GM12892 (cell line): ENCODE results near the gene DUT.
"Not testable (repeated sequence)": the region's sequence is repeated elsewhere in the genome, so short reads cannot be mapped to it uniquely, and the experiment has no call there.

Experiments used
- DNase-seq: peaks from one replicate; pipeline ENCODE4 v3.0.0; 2011; ENCODE audit not compliant: insufficient read length
- FAIRE-seq: peaks from 2 replicates; lab custom pipeline; 2011; peaks lifted over from hg19 to GRCh38; lab: Jason Lieb, UNC
- POLR2A ChIP-seq: IDR thresholded peaks from 2 replicates; pipeline ENCODE4 v1.6.1; 2011; ENCODE audit warnings: low read depth, low read length, control low read depth
- POLR2AphosphoS5 ChIP-seq: IDR thresholded peaks from 2 replicates; pipeline ENCODE4 v1.6.1; 2011; ENCODE audit warnings: low read depth, low read length, control low read depth
- TAF1 ChIP-seq: IDR thresholded peaks from 2 replicates; pipeline ENCODE4 v1.6.1; 2011; ENCODE audit warnings: low read depth, mild to moderate bottlenecking, control low read depth, low read length, borderline replicate concordance

Gene DUT

GRCh38 chr15:48306639-48307038 is 24.6 kb upstream of the DUT start:
- FAIRE-seq, result no peak
- TF ChIP-seq POLR2A, result no peak
- no peak for TF ChIP-seq TAF1
- TF ChIP-seq POLR2AphosphoS5, result no peak
- DNase-seq, result no peak

- DNase-seq (no peak), FAIRE-seq (no peak)
- no peak for TF ChIP-seq TAF1
Observed at GRCh38 chr15:48307586-48307985, 23.6 kb upstream of the DUT start.

- FAIRE-seq (no peak), DNase-seq (no peak)
- TF ChIP-seq TAF1 (no peak), POLR2A (no peak), POLR2AphosphoS5 (no peak)
Observed at GRCh38 chr15:48309740-48310139, 21.5 kb upstream of the DUT start.

- TF ChIP-seq TAF1, result no peak
- TF ChIP-seq POLR2A, result no peak
- no peak for TF ChIP-seq POLR2AphosphoS5
- FAIRE-seq, result no peak
- no peak for DNase-seq
Observed at GRCh38 chr15:48313216-48313615, 18.0 kb upstream of the DUT start.

GRCh38 chr15:48315041-48315440 is 16.2 kb upstream of the DUT start:
- TF ChIP-seq POLR2A (no peak), TAF1 (no peak), POLR2AphosphoS5 (no peak)
- FAIRE-seq, result no peak
- no peak for DNase-seq

- no peak for DNase-seq
- no peak for TF ChIP-seq POLR2A
- no peak for TF ChIP-seq POLR2AphosphoS5
- no peak for TF ChIP-seq TAF1
Observed at GRCh38 chr15:48317221-48317620, 14.0 kb upstream of the DUT start.

GRCh38 chr15:48318131-48318530 is 13.1 kb upstream of the DUT start:
- no peak for TF ChIP-seq POLR2AphosphoS5
- TF ChIP-seq POLR2A, result no peak
- no peak for TF ChIP-seq TAF1
- DNase-seq, result no peak
- FAIRE-seq, result no peak

More at GRCh38 chr15:48317221-48317620, 14.0 kb upstream of the DUT start:
- FAIRE-seq, result no peak

- DNase-seq (no peak), FAIRE-seq (no peak)
- TF ChIP-seq POLR2A (no peak), POLR2AphosphoS5 (no peak), TAF1 (no peak)
Observed at GRCh38 chr15:48323294-48323693, 7.9 kb upstream of the DUT start.

GRCh38 chr15:48324949-48325348 is 6.3 kb upstream of the DUT start:
- DNase-seq (no peak), FAIRE-seq (no peak)
- TF ChIP-seq POLR2A, result no peak
- TF ChIP-seq TAF1, result no peak
- TF ChIP-seq POLR2AphosphoS5, result no peak

- FAIRE-seq (no peak), DNase-seq (no peak)
- TF ChIP-seq TAF1 (no peak), POLR2AphosphoS5 (no peak), POLR2A (no peak)
Observed at GRCh38 chr15:48325400-48325799, 5.8 kb upstream of the DUT start.

GRCh38 chr15:48326180-48326579 is 5.0 kb upstream of the DUT start:
- not testable (repeated sequence) for FAIRE-seq, DNase-seq

GRCh38 chr15:48330105-48330785 is 984 bp upstream of the DUT start:
- no peak for DNase-seq
- no peak for FAIRE-seq
- TF ChIP-seq POLR2A (no peak), TAF1 (no peak), POLR2AphosphoS5 (no peak)

GRCh38 chr15:48331796-48332641 is 790 bp downstream of the DUT start:
- DNase-seq, result peak; percentile 66
- no peak for FAIRE-seq
- TF ChIP-seq TAF1, result peak; percentile 52; the same call in 1 of the 2 replicates
- 0 out of 2 replicates have a peak, but pooled peaks have one; percentile 3 for TF ChIP-seq POLR2AphosphoS5
- peak; percentile 62 for TF ChIP-seq POLR2A
